Ovary (tissue), 9 donors: ENCODE data around the gene TLN1. TPM values are rescaled to one million over a fixed set of nuclear protein-coding genes. Genes with fewer than 3 reads are reported as not detected.

Experiments used
- DNase-seq, 5 donors: peaks; one replicate each; pipeline ENCODE4 v3.0.0-alpha.2; 2019 to 2020
- H3K27ac ChIP-seq, 2 donors: fragments of 200-600 bp; one replicate each; pipeline versions ENCODE4 v1.5.1 to v1.8.0; 2019 to 2022
- H3K27me3 ChIP-seq: fragments of 200-600 bp; one replicate; pipeline ENCODE4 v1.8.0; 2022
- H3K36me3 ChIP-seq: fragments of 200-600 bp; sonication (generic); one replicate; pipeline ENCODE4 v1.5.1; 2019
- H3K4me1 ChIP-seq: one replicate; pipeline ENCODE4 v1.8.1; 2013; ENCODE audit warnings: mild to moderate bottlenecking, moderate library complexity; ENCODE audit not compliant: insufficient read depth
- H3K4me3 ChIP-seq: fragments of 200-600 bp; sonication (generic); one replicate; pipeline ENCODE4 v1.5.1; 2017
- H3K9me3 ChIP-seq, 2 donors: fragments of 200-600 bp in 1 of 2; sonication (generic) in 1 of 2; one replicate each; pipeline versions ENCODE4 v1.5.1 to v1.8.1; 2013 to 2019; ENCODE audit warnings: mild to moderate bottlenecking in 1 of 2, moderate library complexity in 1 of 2
- CTCF ChIP-seq, 3 donors: fragments of 450-650 bp in 2 of 3; fragments of 200-600 bp in 1 of 3; IDR thresholded peaks; one replicate each; pipeline versions ENCODE4 v1.5.1 to v1.8.0; 2016 to 2022; ENCODE audit warnings: antibody characterized with exemption in 3 of 3, mild to moderate bottlenecking in 1 of 3
- EP300 ChIP-seq: sonication (generic); formaldehyde crosslinking; IDR thresholded peaks from one replicate; pipeline ENCODE4 v1.6.1; 2017; ENCODE audit warnings: antibody characterized with exemption
- POLR2A ChIP-seq: fragments of 450-650 bp; IDR thresholded peaks from one replicate; pipeline ENCODE4 v1.6.1; 2017; ENCODE audit warnings: antibody characterized with exemption, mild to moderate bottlenecking, moderate library complexity
- WGBS, 3 donors: extraction: QIAGEN DNeasy Blood & Tissue Kit in 1 of 3; methylation state at CpG; one replicate each; pipeline versions ENCODE4 v1.1.5 to v1.1.7; 2013 to 2017; 5-methylcytosine and 5-hydroxymethylcytosine counted together
- intact Hi-C, 4 donors: fragments of 100-400 bp; cut with DNase I; formaldehyde crosslinking; loops; one replicate each; pipeline versions ENCODE4 v1.11.0 to v1.15.1; 2022 to 2023
- polyA plus RNA-seq, 2 donors: library from polyadenylated mRNA; stranded (reverse); fragments of 200-250 nt in 1 of 2; fragments of 350-450 nt in 1 of 2; fragmentation: Illumina TruSeq in 1 of 2; extraction: RNeasy Lipid Tissue Mini Kit (QIAGEN cat#74804) in 1 of 2; gene quantifications; one replicate each; pipeline ENCODE4 v1.2.3, GENCODE V29; 2013 to 2014
- total RNA-seq, 7 donors: library from RNA; depleted of rRNA in 2 of 7; stranded (reverse); fragments of >200 nt in 2 of 7; fragmentation: NEBNext Ultra II Directional in 3 of 7; extraction: Animal tissue kit (Norgen Biotek cat#: 25700) in 3 of 7; gene quantifications; one replicate each; pipeline versions ENCODE4 v1.1.0 to v1.2.4, GENCODE V29; 2016 to 2023
- donor health status: DM: no; HTN: no; CAD: no; lungs with moderate emphysema.
- donor health status: DM: no; HTN: no; CAD: no.
- donor health status: Bipolar disorder and iron deficiency.
- donor health status: DM: yes; HTN: yes; CAD: no.
- donor health status: DM: no; HTN: no; CAD: no.
- donor health status: DM: yes; HTN: yes; CAD: no.

The TLN1 gene
- total and polyA plus RNA-seq, 9 donors: 106 to 344 (median 271) TPM

GRCh38 chr9:35718721-35719511, 13.1 kb downstream of the TLN1 start:
- no peak overlapping the region for H3K27ac ChIP-seq
- intact Hi-C loops: no loop called here
- TF ChIP-seq CTCF (IDR thresholded peaks at IDR 0.05) (no peak), POLR2A (no peak), EP300 (no peak)

GRCh38 chr9:35717132-35717870, 14.7 kb downstream of the TLN1 start:
- 83 to 86% (median 86%) methylated on average over 14 of the region's 14 CpGs for WGBS, 3 donors
- no peak for DNase-seq
- Histone ChIP-seq H3K27me3 (no peaks in the 10 kb centered on the region), H3K36me3 (no peaks in the 10 kb centered on the region), H3K4me3 (no peak overlapping the region), H3K27ac (no peak overlapping the region), H3K9me3 (no peaks in the 10 kb centered on the region), H3K4me1 (no peaks in the 10 kb centered on the region)
- TF ChIP-seq POLR2A: no peak
- TF ChIP-seq EP300: no peak
- no peak for TF ChIP-seq CTCF (IDR thresholded peaks at IDR 0.05)
- intact Hi-C loops: no loop called here

More at GRCh38 chr9:35718721-35719511, 13.1 kb downstream of the TLN1 start:
- H3K36me3 ChIP-seq: no peaks in the 10 kb centered on the region
- no peaks in the 10 kb centered on the region for H3K9me3 ChIP-seq
- no peaks in the 10 kb centered on the region for H3K27me3 ChIP-seq
- no peak overlapping the region for H3K4me3 ChIP-seq
- no peaks in the 10 kb centered on the region for H3K4me1 ChIP-seq
- WGBS, 3 donors: 86 to 89% (median 88%) methylated on average over 15 of the region's 15 CpGs
- DNase-seq: no peak

DNA sequence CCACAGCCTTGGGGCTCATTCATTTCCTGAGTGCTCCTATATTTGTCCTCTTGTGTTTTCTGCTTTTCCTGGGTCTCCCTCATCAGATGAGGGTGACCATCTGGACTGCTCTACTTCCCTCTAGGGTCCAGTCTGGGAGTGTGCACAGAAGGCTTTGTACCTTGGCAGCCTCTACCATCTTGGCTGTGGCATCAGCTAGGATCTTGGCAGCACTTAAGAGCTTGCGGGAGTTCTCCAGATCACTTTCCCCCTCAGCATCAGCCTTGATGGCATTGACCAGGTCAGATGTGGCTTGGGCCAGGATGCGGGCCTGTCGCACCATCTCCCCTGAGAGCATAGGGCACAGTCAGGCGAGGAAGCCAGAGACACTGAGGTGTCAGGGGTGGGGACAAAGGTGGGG, 15.8 kb downstream of the TLN1 start:
- TF ChIP-seq CTCF (IDR thresholded peaks at IDR 0.05) (no peak), POLR2A (no peak), EP300 (no peak)
- Histone ChIP-seq H3K4me1 (no peaks in the 10 kb centered on the region), H3K27me3 (no peaks in the 10 kb centered on the region), H3K9me3 (no peaks in the 10 kb centered on the region), H3K27ac (no peak overlapping the region), H3K4me3 (no peak overlapping the region), H3K36me3 (no peaks in the 10 kb centered on the region)
- no peak for DNase-seq
- intact Hi-C loops: no loop called here
- 83 to 90% (median 89%) methylated on average over 4 of the region's 4 CpGs for WGBS, 3 donors

GRCh38 chr9:35714579-35715252, 17.3 kb downstream of the TLN1 start:
- H3K36me3 ChIP-seq: no peaks in the 10 kb centered on the region
- no peak overlapping the region for H3K4me3 ChIP-seq
- WGBS, 3 donors: 89 to 94% (median 92%) methylated on average over 13 of the region's 13 CpGs
- H3K27me3 ChIP-seq: no peaks in the 10 kb centered on the region
- H3K4me1 ChIP-seq: no peaks in the 10 kb centered on the region
- TF ChIP-seq EP300 (no peak), POLR2A (no peak), CTCF (IDR thresholded peaks at IDR 0.05) (no peak)
- no peak for DNase-seq
- H3K9me3 ChIP-seq: no peaks in the 10 kb centered on the region
- no peak overlapping the region for H3K27ac ChIP-seq
- intact Hi-C loops: no loop called here
